MCF 10A (cell line): ENCODE results near the gene KLHDC7B. TPM values are rescaled to one million over a fixed set of nuclear protein-coding genes. Genes with fewer than 3 reads are reported as not detected.

Source experiments
- BruUV-seq: library from RNA; stranded (reverse); fragments of 400-500 nt; replicated peaks from 2 replicates; lab custom pipeline; 2021; lab: Mats Ljungman, UMichigan
- CTCF ChIA-PET: fragments of 300-600 bp; sonication (Branson Sonifier 250); formaldehyde crosslinking; extraction: SDS; loops from one replicate; lab custom pipeline; 2021; ENCODE audit warnings: antibody characterized with exemption, inconsistent platforms; lab: Yijun Ruan, JAX
- POLR2A ChIA-PET: fragments of 300-600, 350-650 bp; sonication (Branson Sonifier 250); formaldehyde crosslinking; extraction: SDS; loops from one replicate; lab custom pipeline; 2020; ENCODE audit warnings: antibody characterized with exemption, inconsistent platforms; lab: Yijun Ruan, JAX
- DNase-seq: peaks from one replicate; pipeline ENCODE4 v3.0.0-alpha.2; 2018; ENCODE audit not compliant: unreplicated experiment
- H3K27ac Mint-ChIP-seq: one replicate; pipeline ENCODE4 v1.8.0; 2022; ENCODE audit warnings: mild to moderate bottlenecking, low read depth, mixed read lengths; ENCODE audit not compliant: unreplicated experiment
- H3K27me3 Mint-ChIP-seq: one replicate; pipeline ENCODE4 v1.8.0; 2022; ENCODE audit warnings: mixed read lengths; ENCODE audit not compliant: insufficient read depth, unreplicated experiment
- H3K36me3 Mint-ChIP-seq: one replicate; pipeline ENCODE4 v1.8.0; 2022; ENCODE audit warnings: mild to moderate bottlenecking, moderate library complexity, mixed read lengths; ENCODE audit not compliant: insufficient read depth, unreplicated experiment
- H3K4me1 Mint-ChIP-seq: one replicate; pipeline ENCODE4 v1.8.0; 2022; ENCODE audit warnings: mixed read lengths; ENCODE audit not compliant: insufficient read depth, unreplicated experiment
- H3K4me3 Mint-ChIP-seq: one replicate; pipeline ENCODE4 v1.8.0; 2022; ENCODE audit warnings: mild to moderate bottlenecking, moderate library complexity, mixed read lengths; ENCODE audit not compliant: unreplicated experiment
- H3K9me3 Mint-ChIP-seq: one replicate; pipeline ENCODE4 v1.8.0; 2022; ENCODE audit warnings: mixed read lengths; ENCODE audit not compliant: unreplicated experiment
- intact Hi-C: fragments of 100-400 bp; cut with micrococcal nuclease; formaldehyde crosslinking; loops from 2 replicates; pipeline ENCODE4 v1.14.1; 2022
- total RNA-seq: library from RNA; stranded (reverse); gene quantifications from 2 replicates; pipeline ENCODE4 v1.2.3, GENCODE V29; 2022
- TF ChIP-seq, protein P1 (sequence below): fragments of 200-600 bp; IDR thresholded peaks from one replicate; pipeline ENCODE4 v1.8.0; 2022; ENCODE audit warnings: antibody characterized with exemption, mild to moderate bottlenecking; ENCODE audit not compliant: unreplicated experiment

The KLHDC7B gene
- total RNA-seq, 1 experiment from 2014 or later: 0.98 TPM

DNA sequence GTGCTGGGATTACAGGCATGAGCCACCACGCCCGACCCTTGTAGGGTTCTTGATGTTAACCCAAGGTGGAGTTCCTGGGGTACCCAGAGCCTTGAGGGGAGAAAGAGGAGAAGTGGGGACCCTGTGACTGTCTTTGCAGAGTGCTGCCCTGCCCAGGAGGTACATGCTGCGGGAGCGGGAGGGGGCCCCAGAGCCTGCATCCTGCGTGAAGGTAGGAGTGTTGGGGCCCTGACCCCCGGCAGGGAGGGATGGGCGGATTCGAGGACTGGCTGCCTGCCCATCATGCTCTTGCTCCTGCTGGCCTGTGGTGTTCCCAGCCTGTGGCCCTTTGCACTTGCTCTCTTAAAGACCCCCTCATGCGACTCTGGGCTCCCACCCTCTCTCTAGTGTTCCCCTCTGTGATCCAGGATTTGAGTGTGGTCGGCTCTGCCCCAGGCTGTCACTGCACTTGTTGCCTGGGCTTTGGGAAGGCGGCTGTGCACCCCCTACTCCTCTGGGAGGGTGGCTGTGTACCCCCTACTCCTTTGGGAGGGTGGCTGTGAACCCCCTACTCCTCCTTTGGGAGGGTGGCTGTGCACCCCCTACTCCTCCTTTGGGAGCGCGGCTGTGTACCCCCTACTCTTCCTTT lies 24.8 kb upstream of the KLHDC7B start:
- H3K4me3 Mint-ChIP-seq: no peak overlapping the region
- POLR2A ChIA-PET: no interaction called here
- peaks cover 51% of the 10 kb centered on the region for H3K36me3 Mint-ChIP-seq
- no peak for DNase-seq
- BruUV-seq: no TSS peak
- TF ChIP-seq, protein P1, sequence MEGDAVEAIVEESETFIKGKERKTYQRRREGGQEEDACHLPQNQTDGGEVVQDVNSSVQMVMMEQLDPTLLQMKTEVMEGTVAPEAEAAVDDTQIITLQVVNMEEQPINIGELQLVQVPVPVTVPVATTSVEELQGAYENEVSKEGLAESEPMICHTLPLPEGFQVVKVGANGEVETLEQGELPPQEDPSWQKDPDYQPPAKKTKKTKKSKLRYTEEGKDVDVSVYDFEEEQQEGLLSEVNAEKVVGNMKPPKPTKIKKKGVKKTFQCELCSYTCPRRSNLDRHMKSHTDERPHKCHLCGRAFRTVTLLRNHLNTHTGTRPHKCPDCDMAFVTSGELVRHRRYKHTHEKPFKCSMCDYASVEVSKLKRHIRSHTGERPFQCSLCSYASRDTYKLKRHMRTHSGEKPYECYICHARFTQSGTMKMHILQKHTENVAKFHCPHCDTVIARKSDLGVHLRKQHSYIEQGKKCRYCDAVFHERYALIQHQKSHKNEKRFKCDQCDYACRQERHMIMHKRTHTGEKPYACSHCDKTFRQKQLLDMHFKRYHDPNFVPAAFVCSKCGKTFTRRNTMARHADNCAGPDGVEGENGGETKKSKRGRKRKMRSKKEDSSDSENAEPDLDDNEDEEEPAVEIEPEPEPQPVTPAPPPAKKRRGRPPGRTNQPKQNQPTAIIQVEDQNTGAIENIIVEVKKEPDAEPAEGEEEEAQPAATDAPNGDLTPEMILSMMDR: no peak
- H3K27ac Mint-ChIP-seq: no peak overlapping the region
- peaks cover 7% of the 10 kb centered on the region for H3K4me1 Mint-ChIP-seq
- H3K9me3 Mint-ChIP-seq: no peaks in the 10 kb centered on the region
- intact Hi-C loops: no loop called here
- CTCF ChIA-PET: no interaction called here
- H3K27me3 Mint-ChIP-seq: no peaks in the 10 kb centered on the region

DNA sequence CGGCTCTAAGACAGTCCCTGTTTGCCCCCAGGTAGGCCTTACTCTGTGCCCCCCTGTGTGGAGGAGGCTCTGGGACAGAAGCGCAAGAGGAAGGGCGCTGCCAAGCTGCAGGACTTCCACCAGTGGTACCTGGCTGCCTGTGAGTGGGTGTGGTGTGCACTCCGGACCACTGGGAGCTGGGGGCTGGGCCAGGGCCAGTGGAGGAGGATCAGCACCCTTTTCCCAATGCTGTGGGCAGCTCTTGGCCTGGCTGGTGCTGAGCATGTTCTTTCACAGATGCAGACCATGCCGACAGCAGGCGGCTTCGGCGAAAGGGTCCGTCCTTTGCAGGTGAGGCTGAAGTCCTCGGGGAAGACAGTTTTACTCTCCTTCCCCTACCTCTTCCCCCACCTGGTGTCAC lies 24.0 kb upstream of the KLHDC7B start:
- CTCF ChIA-PET: interaction anchor here (1.4 kb wide), 1 partner anchor 42 kb away, joined by 8 read pairs; the partner anchor contains the start of gene SYCE3
- Mint-ChIP-seq H3K4me3 (no peak overlapping the region), H3K36me3 (peaks cover 53% of the 10 kb centered on the region), H3K9me3 (no peaks in the 10 kb centered on the region), H3K27ac (no peak overlapping the region), H3K27me3 (no peaks in the 10 kb centered on the region), H3K4me1 (peaks cover 7% of the 10 kb centered on the region)
- POLR2A ChIA-PET: interaction anchor here (1.1 kb wide), 1 partner anchor 14 kb away, joined by 4 read pairs; the partner anchor contains the start of genes LMF2 and NCAPH2
- intact Hi-C loops: no loop called here
- TF ChIP-seq, protein P1: no peak
- no peak for DNase-seq
- no TSS peak for BruUV-seq

DNA sequence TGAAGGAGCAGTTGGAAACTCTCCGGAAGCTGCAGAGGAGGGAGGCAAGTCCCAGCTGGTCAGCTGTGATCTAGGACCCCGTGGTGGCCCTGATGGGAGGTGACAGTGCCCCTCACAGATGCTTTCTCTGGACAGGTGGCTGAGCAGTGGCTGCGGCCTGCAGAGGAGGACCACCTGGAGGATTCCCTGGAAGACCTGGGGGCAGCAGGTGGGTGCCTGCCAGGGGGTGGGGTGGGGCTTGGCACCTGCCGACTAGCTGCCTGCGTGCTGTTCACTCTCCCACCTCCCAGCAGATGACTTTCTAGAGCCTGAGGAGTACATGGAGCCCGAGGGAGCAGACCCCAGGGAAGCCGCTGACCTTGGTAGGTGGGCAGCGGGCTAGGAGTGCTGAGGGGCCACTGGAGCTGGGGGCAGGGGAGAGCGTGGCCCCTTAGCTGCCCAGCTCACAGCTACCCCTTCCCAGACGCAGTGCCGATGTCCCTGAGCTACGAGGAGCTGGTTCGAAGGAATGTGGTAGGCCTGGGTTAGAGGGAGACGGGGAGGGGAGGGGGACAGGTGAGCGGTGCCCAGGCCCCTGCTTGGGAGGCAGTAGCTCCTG lies 23.4 kb upstream of the KLHDC7B start:
- Mint-ChIP-seq H3K27ac (no peak overlapping the region), H3K27me3 (no peaks in the 10 kb centered on the region), H3K9me3 (no peaks in the 10 kb centered on the region), H3K36me3 (peaks cover 55% of the 10 kb centered on the region), H3K4me3 (no peak overlapping the region), H3K4me1 (peaks cover 13% of the 10 kb centered on the region)
- CTCF ChIA-PET: interaction anchor here (1.0 to 1.4 kb wide), 2 partner anchors 41 to 99 kb away, joined by 4 to 8 read pairs; partner anchors contain the start of gene SYCE3
- BruUV-seq: no TSS peak
- no peak for DNase-seq
- TF ChIP-seq, protein P1: no peak
- POLR2A ChIA-PET: interaction anchor here (0.6 to 1.1 kb wide), 3 partner anchors 13 to 41 kb away, joined by 3 to 4 read pairs (median 3); partner anchors contain the start of genes LMF2 and NCAPH2
- intact Hi-C loops: no loop called here

DNA sequence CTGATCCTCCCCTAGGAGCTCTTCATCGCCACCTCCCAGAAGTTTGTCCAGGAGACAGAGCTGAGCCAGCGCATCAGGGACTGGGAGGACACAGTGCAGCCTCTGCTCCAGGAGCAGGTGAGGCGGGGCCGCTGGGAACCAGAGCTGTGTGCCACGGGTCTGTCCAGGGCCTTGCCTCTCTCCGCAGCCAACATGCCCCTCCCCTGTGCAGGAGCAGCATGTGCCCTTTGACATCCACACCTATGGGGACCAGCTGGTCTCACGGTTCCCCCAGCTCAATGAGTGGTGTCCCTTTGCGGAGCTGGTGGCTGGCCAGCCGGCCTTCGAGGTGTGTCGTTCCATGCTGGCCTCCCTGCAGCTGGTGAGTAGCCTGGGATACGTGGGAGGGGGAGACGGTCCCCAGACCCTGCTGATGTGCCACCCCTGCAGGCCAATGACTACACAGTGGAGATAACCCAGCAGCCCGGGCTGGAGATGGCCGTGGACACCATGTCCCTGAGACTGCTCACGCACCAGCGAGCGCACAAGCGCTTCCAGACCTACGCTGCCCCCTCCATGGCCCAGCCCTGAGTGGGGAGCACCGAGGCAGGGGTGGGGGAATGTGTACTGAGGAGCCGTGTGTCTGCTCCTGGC lies 22.8 kb upstream of the KLHDC7B start:
- DNase-seq: no peak
- peaks cover 14% of the 10 kb centered on the region for H3K4me1 Mint-ChIP-seq
- no peak overlapping the region for H3K4me3 Mint-ChIP-seq
- TF ChIP-seq, protein P1: no peak
- no peaks in the 10 kb centered on the region for H3K9me3 Mint-ChIP-seq
- H3K27me3 Mint-ChIP-seq: no peaks in the 10 kb centered on the region
- POLR2A ChIA-PET: interaction anchor here (0.6 to 1.1 kb wide), 3 partner anchors 14 to 41 kb away, joined by 3 to 4 read pairs (median 3); partner anchors contain the start of genes LMF2 and NCAPH2
- CTCF ChIA-PET: interaction anchor here (0.7 to 1.4 kb wide), 3 partner anchors 14 to 98 kb away, joined by 3 to 8 read pairs (median 4); partner anchors contain the start of gene SYCE3
- no peak overlapping the region for H3K27ac Mint-ChIP-seq
- no TSS peak for BruUV-seq
- peaks cover 60% of the 10 kb centered on the region for H3K36me3 Mint-ChIP-seq
- intact Hi-C loops: no loop called here
